CD4-positive, CD25-positive, alpha-beta regulatory T cell (primary cell): ENCODE measurements around the gene DGKG. TPM values are rescaled to one million over a fixed set of nuclear protein-coding genes. Genes with fewer than 3 reads are reported as not detected.

ENCODE experiments used
- ATAC-seq, 2 donors: fragments of 150-1000 bp; cut with Tn5 transposase; one replicate each; pipeline ENCODE4 v1.10.0; 2021; ENCODE audit warnings: low read depth in 2 of 2, moderate number of reproducible peaks in 2 of 2, moderate library complexity in 1 of 2
- DNase-seq, 3 donors: peaks; one replicate each; pipeline versions ENCODE4 v3.0.0 to v3.0.0-alpha.2; 2012 to 2022; ENCODE audit warnings: mixed read lengths in 1 of 3
- H3K27ac ChIP-seq: one replicate; pipeline ENCODE4 v1.7.0; 2013; ENCODE audit warnings: mild to moderate bottlenecking, low read length; ENCODE audit not compliant: insufficient read depth, poor library complexity, severe bottlenecking
- H3K27me3 ChIP-seq: one replicate; pipeline ENCODE4 v1.7.0; 2013; ENCODE audit warnings: low read length; ENCODE audit not compliant: control insufficient read depth, insufficient read depth
- H3K36me3 ChIP-seq: one replicate; pipeline ENCODE4 v1.7.0; 2013; ENCODE audit warnings: mild to moderate bottlenecking, low read length, moderate library complexity; ENCODE audit not compliant: control insufficient read depth, insufficient read depth
- H3K4me1 ChIP-seq: 2 replicates; pipeline ENCODE4 v1.7.0; 2013; ENCODE audit warnings: mild to moderate bottlenecking, low read length; ENCODE audit not compliant: insufficient read depth, control insufficient read depth, poor library complexity, severe bottlenecking
- H3K4me3 ChIP-seq: one replicate; pipeline ENCODE4 v1.7.0; 2013; ENCODE audit warnings: low read depth, mild to moderate bottlenecking, low read length, moderate library complexity
- H3K9me3 ChIP-seq, 2 experiments: 1 replicate in 1 of 2; 2 replicates in 1 of 2; pipeline ENCODE4 v1.7.0; 2013; ENCODE audit warnings: low read length in 2 of 2, mild to moderate bottlenecking in 1 of 2, moderate library complexity in 1 of 2; ENCODE audit not compliant: control insufficient read depth in 2 of 2
- H3K27ac Mint-ChIP-seq, 3 donors: one replicate each; pipeline ENCODE4 v1.8.0; 2020 to 2022; ENCODE audit warnings: mild to moderate bottlenecking in 3 of 3, mixed read lengths in 3 of 3, moderate library complexity in 2 of 3
- H3K27me3 Mint-ChIP-seq: one replicate; pipeline ENCODE4 v1.8.0; 2022; ENCODE audit warnings: mild to moderate bottlenecking, mixed read lengths
- H3K36me3 Mint-ChIP-seq: one replicate; pipeline ENCODE4 v1.8.0; 2020; ENCODE audit warnings: mixed read lengths
- H3K4me1 Mint-ChIP-seq, 4 donors: one replicate each; pipeline ENCODE4 v1.8.0; 2020 to 2022; ENCODE audit warnings: mixed read lengths in 4 of 4, mild to moderate bottlenecking in 1 of 4
- H3K4me3 Mint-ChIP-seq, 4 donors: one replicate each; pipeline ENCODE4 v1.8.0; 2020 to 2022; ENCODE audit warnings: mild to moderate bottlenecking in 4 of 4, mixed read lengths in 4 of 4, moderate library complexity in 3 of 4
- H3K9me3 Mint-ChIP-seq, 7 donors: one replicate each; pipeline ENCODE4 v1.8.0; 2020 to 2022; ENCODE audit warnings: mixed read lengths in 7 of 7, mild to moderate bottlenecking in 3 of 7, moderate library complexity in 2 of 7
- polyA plus RNA-seq, 4 donors: library from polyadenylated mRNA; unstranded; fragments of 300-500 nt; fragmentation: Illumina TruSeq; gene quantifications; one replicate each; pipeline ENCODE4 v1.2.3, GENCODE V29; 2021
- total RNA-seq: library from RNA; stranded (reverse); gene quantifications from one replicate; pipeline ENCODE4 v1.2.3, GENCODE V29; 2022

Gene DGKG
- total and polyA plus RNA-seq, 5 donors from 2014 or later, result 0.81 TPM; not detected in 4

- no peaks in the 10 kb centered on the region for H3K9me3 Mint-ChIP-seq
- peaks cover 13% of the 10 kb centered on the region for H3K27me3 ChIP-seq
- no peak overlapping the region for H3K27ac Mint-ChIP-seq
- no peaks in the 10 kb centered on the region for H3K4me1 Mint-ChIP-seq
- no peaks in the 10 kb centered on the region for H3K36me3 ChIP-seq
- H3K4me3 ChIP-seq, result no peak overlapping the region
- H3K9me3 ChIP-seq, result no peaks in the 10 kb centered on the region
- peaks cover 30% of the 10 kb centered on the region for H3K27me3 Mint-ChIP-seq
- H3K36me3 Mint-ChIP-seq, result no peaks in the 10 kb centered on the region
- H3K4me3 Mint-ChIP-seq, result no peak overlapping the region
- DNase-seq, result no peak
- H3K27ac ChIP-seq, result no peak overlapping the region
- no peaks in the 10 kb centered on the region for H3K4me1 ChIP-seq
- no peak for ATAC-seq
Measured at GRCh38 chr3:186162221-186162620, 199.8 kb downstream of the DGKG start.

DNA sequence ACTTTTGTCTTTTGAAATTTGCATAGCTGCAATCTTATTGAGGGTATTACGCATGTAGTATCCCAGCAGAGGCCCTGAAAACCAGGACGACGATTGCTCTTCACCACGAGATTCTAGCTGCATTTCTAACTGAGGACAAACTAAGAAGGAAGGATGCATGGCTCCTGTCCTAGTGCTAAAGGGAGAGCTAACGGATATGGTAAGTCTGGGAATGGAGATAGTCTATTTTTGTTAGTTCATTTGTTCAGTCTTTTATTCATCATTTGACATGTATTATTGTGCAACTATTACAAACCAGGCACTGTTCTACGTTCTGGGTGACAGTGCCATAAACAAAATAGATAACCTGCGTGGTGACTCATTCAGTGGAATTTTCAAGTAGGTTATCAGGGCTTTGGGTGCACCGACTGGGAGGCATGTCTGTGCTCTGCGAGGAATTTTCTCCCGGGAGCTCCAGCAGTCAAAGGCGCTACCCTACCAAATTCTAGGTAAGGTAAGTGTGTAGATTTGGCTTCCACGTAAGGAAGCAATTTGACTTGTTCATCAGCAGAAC lies 201.3 kb downstream of the DGKG start:
- H3K36me3 ChIP-seq, result no peaks in the 10 kb centered on the region
- peaks cover 5% of the 10 kb centered on the region for H3K27me3 ChIP-seq
- peaks cover 27% of the 10 kb centered on the region for H3K27me3 Mint-ChIP-seq
- no peak for DNase-seq
- no peak overlapping the region for H3K27ac Mint-ChIP-seq
- no peak for ATAC-seq
- no peaks in the 10 kb centered on the region for H3K9me3 ChIP-seq
- no peak overlapping the region for H3K4me3 ChIP-seq
- no peak overlapping the region for H3K27ac ChIP-seq
- H3K4me1 ChIP-seq, result no peaks in the 10 kb centered on the region
- no peaks in the 10 kb centered on the region for H3K4me1 Mint-ChIP-seq
- H3K9me3 Mint-ChIP-seq, result no peaks in the 10 kb centered on the region
- no peak overlapping the region for H3K4me3 Mint-ChIP-seq
- H3K36me3 Mint-ChIP-seq, result no peaks in the 10 kb centered on the region

DNA sequence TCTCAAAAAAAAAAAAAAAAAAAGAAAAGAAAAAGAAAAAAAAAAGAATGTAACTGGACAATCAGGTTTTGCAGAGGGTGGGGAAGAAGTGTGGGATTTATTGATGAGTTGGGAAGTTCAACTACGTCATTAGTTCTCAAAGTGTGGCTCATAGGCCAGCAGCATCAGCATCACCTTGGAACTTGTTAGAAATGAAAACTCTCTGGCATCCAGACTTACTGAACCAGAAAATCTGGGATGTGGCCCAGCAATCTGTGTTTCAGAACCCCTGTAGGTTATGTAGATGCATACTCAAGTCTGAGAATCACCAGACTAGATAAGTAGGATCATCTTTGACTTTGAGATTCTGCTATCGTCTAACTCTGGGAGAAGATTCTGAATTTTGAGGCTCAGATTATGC lies 207.4 kb downstream of the DGKG start:
- H3K9me3 ChIP-seq, result no peaks in the 10 kb centered on the region
- no peak overlapping the region for H3K4me3 Mint-ChIP-seq
- no peak for ATAC-seq
- H3K36me3 Mint-ChIP-seq, result no peaks in the 10 kb centered on the region
- H3K4me1 Mint-ChIP-seq, result peaks cover 6 to 8% (median 6%) of the 10 kb centered on the region in 4 donors
- H3K4me1 ChIP-seq, result peaks cover 3% of the 10 kb centered on the region
- no peak overlapping the region for H3K27ac Mint-ChIP-seq
- peaks cover 9% of the 10 kb centered on the region for H3K27me3 ChIP-seq
- no peaks in the 10 kb centered on the region for H3K9me3 Mint-ChIP-seq
- no peak overlapping the region for H3K4me3 ChIP-seq
- DNase-seq, result no peak
- no peak overlapping the region for H3K27ac ChIP-seq
- no peaks in the 10 kb centered on the region for H3K36me3 ChIP-seq
- peaks cover 32% of the 10 kb centered on the region for H3K27me3 Mint-ChIP-seq

DNA sequence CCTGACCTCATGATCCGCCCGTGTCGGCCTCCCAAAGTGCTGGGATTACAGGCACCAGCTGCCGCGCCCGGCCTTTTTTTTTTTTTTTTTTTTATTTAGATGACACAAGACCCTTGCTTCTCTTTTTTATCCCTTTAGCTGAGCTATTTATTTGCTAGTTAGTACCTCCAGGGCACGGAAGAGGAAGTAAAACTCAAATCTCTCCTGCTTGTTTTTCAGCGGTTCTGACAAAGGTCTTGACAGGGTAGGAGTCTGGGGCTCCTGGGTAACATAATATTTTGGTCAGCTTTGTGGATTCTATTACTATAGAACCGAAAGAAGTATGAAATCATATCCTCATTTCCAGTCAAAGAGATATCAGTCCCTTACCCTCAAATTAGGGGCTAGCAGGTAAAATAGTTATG lies 209.1 kb downstream of the DGKG start:
- H3K4me3 ChIP-seq, result no peak overlapping the region
- ATAC-seq (peak; percentile 45 to 58), DNase-seq (peak in 1 of 3 donors; percentile 24)
- peaks cover 6 to 8% (median 6%) of the 10 kb centered on the region in 4 donors for H3K4me1 Mint-ChIP-seq
- H3K9me3 Mint-ChIP-seq, result no peaks in the 10 kb centered on the region
- peaks cover 3% of the 10 kb centered on the region for H3K4me1 ChIP-seq
- H3K9me3 ChIP-seq, result no peaks in the 10 kb centered on the region
- no peak overlapping the region for H3K4me3 Mint-ChIP-seq
- H3K27me3 Mint-ChIP-seq, result peaks cover 29% of the 10 kb centered on the region
- H3K27me3 ChIP-seq, result peaks cover 9% of the 10 kb centered on the region
- no peak overlapping the region for H3K27ac ChIP-seq
- no peak overlapping the region for H3K27ac Mint-ChIP-seq
- H3K36me3 Mint-ChIP-seq, result no peaks in the 10 kb centered on the region
- no peaks in the 10 kb centered on the region for H3K36me3 ChIP-seq

DNA sequence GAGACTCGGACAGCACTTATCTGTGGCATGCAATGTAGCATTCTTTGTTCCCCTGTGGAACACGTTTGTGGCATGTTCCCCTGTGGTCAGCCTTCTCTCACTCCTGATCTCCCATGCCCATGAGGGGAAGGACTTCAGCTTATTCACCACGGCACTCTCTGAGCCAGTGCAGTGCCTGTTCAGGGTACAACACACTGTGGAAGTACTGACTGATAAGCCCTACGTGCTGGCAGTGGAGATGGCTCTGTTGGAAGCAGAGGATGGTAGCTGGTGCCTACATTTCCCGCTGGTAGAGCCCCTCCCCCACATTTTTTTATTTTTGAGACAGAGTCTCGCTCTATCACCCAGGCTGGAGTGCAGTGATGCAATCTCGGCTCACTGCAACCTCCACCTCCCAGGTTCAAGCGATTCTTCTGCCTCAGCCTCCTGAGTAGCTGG lies 209.7 kb downstream of the DGKG start:
- no peak overlapping the region for H3K4me3 ChIP-seq
- H3K27ac ChIP-seq, result no peak overlapping the region
- Mint-ChIP-seq H3K4me3 (no peak overlapping the region), H3K27me3 (peaks cover 29% of the 10 kb centered on the region), H3K9me3 (no peaks in the 10 kb centered on the region), H3K4me1 (peaks cover 6 to 8% (median 6%) of the 10 kb centered on the region in 4 donors), H3K27ac (no peak overlapping the region), H3K36me3 (no peaks in the 10 kb centered on the region)
- H3K27me3 ChIP-seq, result peaks cover 9% of the 10 kb centered on the region
- H3K9me3 ChIP-seq, result no peaks in the 10 kb centered on the region
- H3K36me3 ChIP-seq, result no peaks in the 10 kb centered on the region
- ATAC-seq (no peak), DNase-seq (no peak)
- H3K4me1 ChIP-seq, result peaks cover 3% of the 10 kb centered on the region

DNA sequence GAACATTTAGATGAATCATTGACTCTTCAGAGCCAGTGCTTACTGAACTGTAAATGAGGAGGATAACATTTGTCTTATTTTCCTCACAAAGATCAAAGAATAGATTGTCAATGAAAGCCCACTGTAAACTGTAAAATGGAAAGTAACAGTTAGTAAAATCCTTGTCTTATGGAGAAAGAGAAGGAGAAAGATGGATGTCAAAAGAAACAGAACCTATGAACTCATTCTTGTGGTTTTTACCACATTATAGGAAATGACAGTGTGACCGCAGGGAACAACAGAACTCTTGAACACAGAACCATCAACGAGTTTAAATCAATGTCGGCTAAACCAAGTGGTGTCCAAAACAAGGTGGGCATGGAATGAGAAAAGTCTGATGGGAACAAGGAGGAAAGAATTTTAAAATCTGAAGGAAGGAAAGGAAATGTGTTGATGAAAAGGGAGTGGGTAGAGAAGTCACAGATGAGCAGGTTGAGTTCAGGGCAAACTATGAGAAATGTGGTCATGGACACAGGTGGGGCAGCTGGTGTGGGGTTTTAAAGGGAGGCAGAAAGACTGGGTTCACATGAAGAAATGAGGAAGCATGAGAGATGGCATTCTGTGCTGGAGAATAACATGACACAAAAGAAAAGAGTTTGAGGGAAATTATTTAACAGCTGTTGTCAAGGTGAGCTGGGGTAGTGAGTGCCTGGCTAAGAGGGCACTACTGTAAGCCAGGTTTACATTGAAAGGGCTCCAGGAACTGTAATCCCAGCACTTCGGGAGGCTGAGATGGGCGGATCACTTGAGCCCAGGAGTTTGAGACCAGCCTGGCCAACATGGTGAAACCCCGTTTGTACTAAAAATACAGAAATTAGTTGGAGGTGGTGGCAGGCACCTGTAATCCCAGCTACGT lies 210.7 kb downstream of the DGKG start:
- DNase-seq, result peak in 1 of 3 donors; percentile 39

DNA sequence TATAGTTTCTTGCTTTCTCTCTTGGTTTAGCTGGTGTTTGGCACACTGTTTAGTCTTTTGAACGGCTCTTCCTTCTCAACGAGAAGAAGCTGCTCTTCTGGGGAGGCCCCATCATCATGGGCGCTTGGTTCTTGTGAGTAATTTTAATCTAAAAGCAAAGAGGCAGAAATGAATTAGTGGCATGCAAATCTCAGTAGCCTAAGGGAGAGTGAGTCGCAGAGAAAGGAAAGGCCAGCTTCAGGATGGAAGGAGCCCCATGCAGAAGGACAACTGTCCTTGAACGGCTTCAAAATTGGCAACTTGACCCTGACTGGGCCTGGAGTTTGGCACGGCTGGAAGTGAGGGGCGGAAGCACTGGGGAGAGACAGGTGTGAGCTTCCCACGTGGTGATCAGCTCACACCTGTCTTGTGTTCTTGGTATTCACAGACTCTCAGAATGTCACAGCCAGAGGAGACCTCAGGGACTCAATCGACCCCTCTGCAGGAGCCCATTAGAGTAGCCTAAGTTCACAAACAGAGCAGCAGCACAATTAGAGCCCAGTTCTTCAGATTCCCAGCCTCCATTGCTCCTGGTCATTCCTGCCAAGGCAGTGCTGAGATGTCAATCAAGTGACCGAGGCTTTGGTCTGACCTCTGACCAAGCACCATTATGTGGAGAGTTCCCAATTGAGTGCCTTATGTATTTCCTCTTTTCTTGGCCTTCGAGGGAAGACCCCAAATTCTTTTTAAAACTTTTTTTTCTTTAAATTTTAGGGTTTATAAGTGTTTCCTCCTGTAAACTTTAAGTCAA lies 211.8 kb downstream of the DGKG start:
- Histone ChIP-seq H3K4me3 (no peak overlapping the region), H3K36me3 (no peaks in the 10 kb centered on the region), H3K27me3 (peaks cover 14% of the 10 kb centered on the region), H3K27ac (no peak overlapping the region), H3K4me1 (peaks cover 3% of the 10 kb centered on the region), H3K9me3 (no peaks in the 10 kb centered on the region)
- Mint-ChIP-seq H3K27me3 (peaks cover 31% of the 10 kb centered on the region), H3K9me3 (peaks cover 0 to 1% (median 0%) of the 10 kb centered on the region in 7 donors), H3K36me3 (no peaks in the 10 kb centered on the region), H3K4me1 (peaks cover 6 to 8% (median 6%) of the 10 kb centered on the region in 4 donors), H3K4me3 (no peak overlapping the region), H3K27ac (no peak overlapping the region)
- ATAC-seq, result no peak
- DNase-seq, result no peak

More for the DNA sequence above, 210.7 kb downstream of the DGKG start:
- Histone ChIP-seq H3K4me1 (peaks cover 3% of the 10 kb centered on the region), H3K36me3 (no peaks in the 10 kb centered on the region), H3K27me3 (peaks cover 14% of the 10 kb centered on the region), H3K9me3 (no peaks in the 10 kb centered on the region), H3K4me3 (no peak overlapping the region), H3K27ac (no peak overlapping the region)
- peaks cover 35% of the 10 kb centered on the region for H3K27me3 Mint-ChIP-seq
- H3K36me3 Mint-ChIP-seq, result no peaks in the 10 kb centered on the region
- no peak for ATAC-seq
- no peak overlapping the region for H3K4me3 Mint-ChIP-seq
- H3K27ac Mint-ChIP-seq, result no peak overlapping the region
- H3K4me1 Mint-ChIP-seq, result peaks cover 6 to 8% (median 6%) of the 10 kb centered on the region in 4 donors
- H3K9me3 Mint-ChIP-seq, result peaks cover 0 to 1% (median 0%) of the 10 kb centered on the region in 7 donors
